ENCODE data around the gene AQP5. TPM values are rescaled to one million over a fixed set of nuclear protein-coding genes. Genes with fewer than 3 reads are reported as not detected.

The AQP5 gene
- total and polyA plus RNA-seq, 2 of the 8 experiments (the other 6 are each of a cell fraction or from before 2014, with no cell fraction given), result 2.5 to 3.2 TPM

DNA sequence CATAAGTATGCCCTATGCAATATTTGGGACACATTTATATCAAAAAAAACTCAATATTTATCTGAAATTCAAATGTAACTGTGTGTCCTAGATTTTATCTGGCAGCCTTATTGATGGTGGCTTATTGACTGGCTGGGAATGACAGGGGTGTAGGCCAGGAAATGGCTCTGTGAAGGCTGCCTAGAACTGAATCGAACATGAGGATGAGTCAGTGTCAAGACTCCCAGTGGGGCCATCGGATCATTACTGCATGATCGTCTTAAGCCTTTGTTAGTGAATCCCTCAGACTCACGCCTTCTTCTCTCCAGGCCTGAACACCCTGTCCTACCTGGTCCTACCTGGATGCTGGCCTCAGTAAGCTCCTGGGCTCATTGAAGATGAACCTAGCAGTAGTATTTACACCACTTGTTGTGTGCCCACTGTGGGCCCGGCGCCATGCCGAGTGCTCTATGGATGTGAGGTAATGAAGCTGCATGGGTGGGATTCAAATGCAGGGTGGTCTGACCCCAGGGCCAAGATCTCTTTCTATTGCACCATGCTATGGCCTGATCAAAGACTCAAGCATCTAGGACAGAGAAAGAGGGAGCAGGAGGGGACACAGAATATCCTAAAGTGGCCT, 36.9 kb upstream of the AQP5 start (continued):
- TF ChIP-seq POLR2AphosphoS5 (IDR thresholded peaks at IDR 0.05; ENCODE audit: low read depth, low read length) (no peak), FOSL1 (IDR thresholded peaks at IDR 0.05; ENCODE audit: insufficient read depth, low read depth, low read length) (no peak), TAF7 (optimal IDR thresholded peaks at IDR 0.05; ENCODE audit: borderline replicate concordance, low read depth, low read length) (no peak), SIRT6 (IDR thresholded peaks at IDR 0.05; ENCODE audit: low read length) (no peak)

Measured in H1 (cell line).